SK-N-SH (cell line): ENCODE results near the gene DIAPH2. TPM values are rescaled to one million over a fixed set of nuclear protein-coding genes. Genes with fewer than 3 reads are reported as not detected.

Experiments used
- CTCF ChIA-PET: fragments of 300-600, 350-600 bp; formaldehyde crosslinking; extraction: SDS; loops from one replicate; lab custom pipeline; 2021; lab: Yijun Ruan, JAX
- POLR2A ChIA-PET: fragments of 350-600 bp; sonication (Branson Sonifier 250); formaldehyde crosslinking; extraction: SDS; loops from one replicate; lab custom pipeline; 2020; ENCODE audit warnings: antibody characterized with exemption, inconsistent platforms; lab: Yijun Ruan, JAX
- DNase-seq: peaks from one replicate; pipeline ENCODE4 v3.0.0; 2012
- H2AFZ ChIP-seq: fragments of 200-600 bp; sonication (generic); 2 replicates; pipeline ENCODE4 v1.8.1; 2016; ENCODE audit warnings: antibody characterized with exemption, mild to moderate bottlenecking, low read depth
- H3F3A ChIP-seq: fragments of 200-600 bp; sonication (generic); replicated peaks from 2 replicates; pipeline ENCODE3; 2016; ENCODE audit warnings: antibody characterized with exemption, mild to moderate bottlenecking; ENCODE audit not compliant: insufficient read depth
- H3K27ac ChIP-seq, 2 experiments: fragments of 200-500 bp in 1 of 2; fragments of 200-600 bp in 1 of 2; sonication (Bioruptor generic) in 1 of 2; sonication (generic), shearing (Covaris generic) in 1 of 2; 2 replicates each; pipeline versions ENCODE4 v1.5.1 to v1.6.1; 2014 to 2016; ENCODE audit warnings: low read depth in 2 of 2, inconsistent platforms in 1 of 2, low read length in 1 of 2, mild to moderate bottlenecking in 1 of 2, mixed read lengths in 1 of 2
- H3K27me3 ChIP-seq: fragments of 200-600 bp; sonication (generic), shearing (Covaris generic); 2 replicates; pipeline ENCODE4 v1.6.1; 2016; ENCODE audit warnings: mixed run types; ENCODE audit not compliant: insufficient read depth
- H3K36me3 ChIP-seq, 2 experiments: fragments of 200-500 bp in 1 of 2; fragments of 200-600 bp in 1 of 2; sonication (Bioruptor generic) in 1 of 2; sonication (generic) in 1 of 2; replicated peaks in 1 of 2; 2 replicates each; pipeline versions ENCODE3 to v1.5.1; 2014 to 2016; ENCODE audit warnings: low read length in 1 of 2, mild to moderate bottlenecking in 1 of 2; ENCODE audit not compliant: insufficient read depth in 2 of 2, control insufficient read depth in 1 of 2
- H3K4me1 ChIP-seq, 2 experiments: fragments of 200-500 bp in 1 of 2; fragments of 200-600 bp in 1 of 2; sonication (Bioruptor generic) in 1 of 2; sonication (generic), shearing (Covaris generic) in 1 of 2; 2 replicates each; pipeline versions ENCODE4 v1.5.1 to v1.6.1; 2014 to 2016; ENCODE audit warnings: low read depth in 1 of 2, low read length in 1 of 2, mixed run types in 1 of 2; ENCODE audit not compliant: insufficient read depth in 2 of 2, control insufficient read depth in 1 of 2
- H3K4me2 ChIP-seq: fragments of 200-600 bp; sonication (generic), shearing (Covaris generic); 2 replicates; pipeline ENCODE4 v1.6.1; 2017; ENCODE audit warnings: mixed run types
- H3K4me3 ChIP-seq, 2 experiments: fragments of 200-500 bp in 1 of 2; fragments of 200-600 bp in 1 of 2; sonication (Bioruptor generic) in 1 of 2; sonication (generic), shearing (Covaris generic) in 1 of 2; 2 replicates each; pipeline versions ENCODE4 v1.5.1 to v1.8.1; 2014 to 2016; ENCODE audit warnings: low read depth in 2 of 2, inconsistent platforms in 1 of 2, low read length in 1 of 2, mild to moderate bottlenecking in 1 of 2, mixed read lengths in 1 of 2, moderate library complexity in 1 of 2
- H3K79me2 ChIP-seq: fragments of 200-600 bp; sonication (generic); 2 replicates; pipeline ENCODE4 v1.8.1; 2017; ENCODE audit warnings: mild to moderate bottlenecking; ENCODE audit not compliant: insufficient read depth
- H3K9ac ChIP-seq: fragments of 200-600 bp; sonication (generic); 2 replicates; pipeline ENCODE4 v1.6.1; 2017; ENCODE audit warnings: mixed run types
- H3K9me2 ChIP-seq: fragments of 200-600 bp; sonication (generic); 2 replicates; pipeline ENCODE4 v1.6.1; 2017; ENCODE audit warnings: mixed run types
- H3K9me3 ChIP-seq: fragments of 200-600 bp; sonication (generic); 2 replicates; pipeline ENCODE4 v1.6.1; 2017; ENCODE audit warnings: mixed run types, mild to moderate bottlenecking, moderate library complexity
- H4K20me1 ChIP-seq: fragments of 200-600 bp; sonication (generic); 2 replicates; pipeline ENCODE4 v1.6.1; 2017; ENCODE audit warnings: mild to moderate bottlenecking, mixed run types; ENCODE audit not compliant: insufficient read depth
- CHD2 ChIP-seq: fragments of 150-350 bp; IDR thresholded peaks from 2 replicates; pipeline ENCODE4 v1.6.1; 2018; ENCODE audit warnings: low read length; ENCODE audit not compliant: partially characterized antibody
- EZH2phosphoT487 ChIP-seq: fragments of 200-600 bp; sonication (generic); IDR thresholded peaks from 2 replicates; pipeline ENCODE4 v1.6.1; 2017; ENCODE audit warnings: low read depth, mixed run types, mild to moderate bottlenecking, antibody characterized with exemption, moderate library complexity, borderline replicate concordance
- FOSL2 ChIP-seq: IDR thresholded peaks from 2 replicates; pipeline ENCODE4 v1.4.0; 2012; ENCODE audit warnings: low read depth, mild to moderate bottlenecking, moderate library complexity, borderline replicate concordance
- FOXM1 ChIP-seq: IDR thresholded peaks from 2 replicates; pipeline ENCODE4 v1.4.0; 2012; ENCODE audit warnings: low read depth, mild to moderate bottlenecking
- GABPA ChIP-seq: IDR thresholded peaks from 2 replicates; pipeline ENCODE4 v1.4.0; 2012; ENCODE audit warnings: low read depth, mild to moderate bottlenecking
- GATA2 ChIP-seq: sonication (generic); formaldehyde crosslinking; IDR thresholded peaks from 2 replicates; pipeline ENCODE4 v1.5.0; 2020; ENCODE audit warnings: mild to moderate bottlenecking, missing genetic modification reagents
- MEF2A ChIP-seq: IDR thresholded peaks from 2 replicates; pipeline ENCODE4 v1.4.0; 2012; ENCODE audit warnings: low read depth, borderline replicate concordance
- MXI1 ChIP-seq: IDR thresholded peaks from 2 replicates; pipeline ENCODE4 v1.6.1; 2012; ENCODE audit warnings: mild to moderate bottlenecking, low read depth, low read length, improper control_type of control experiment
- NFIC ChIP-seq: IDR thresholded peaks from 2 replicates; pipeline ENCODE4 v1.4.0; 2012; ENCODE audit warnings: borderline replicate concordance
- POLR2AphosphoS5 ChIP-seq: IDR thresholded peaks from 2 replicates; pipeline ENCODE4 v1.6.1; 2012; ENCODE audit warnings: low read depth, low read length
- RCOR1 ChIP-seq: fragments of 150-350 bp; IDR thresholded peaks from 2 replicates; pipeline ENCODE4 v1.6.1; 2017; ENCODE audit warnings: antibody characterized with exemption, low read length
- RFX5 ChIP-seq: IDR thresholded peaks from 2 replicates; pipeline ENCODE4 v1.6.1; 2012; ENCODE audit warnings: mild to moderate bottlenecking, improper control_type of control experiment, low read length
- TEAD4 ChIP-seq: IDR thresholded peaks from 2 replicates; pipeline ENCODE4 v1.4.0; 2012; ENCODE audit warnings: mild to moderate bottlenecking, borderline replicate concordance; ENCODE audit not compliant: insufficient read depth
- YY1 ChIP-seq: IDR thresholded peaks from 2 replicates; pipeline ENCODE4 v1.4.0; 2012; ENCODE audit warnings: low read depth, mild to moderate bottlenecking
- WGBS: methylation state at CpG from one replicate; pipeline ENCODE4 v1.1.6; 2017; ENCODE audit warnings: low lambda C conversion rate; 5-methylcytosine and 5-hydroxymethylcytosine counted together
- polyA plus RNA-seq, 3 experiments: library from polyadenylated mRNA; depleted of rRNA; stranded (reverse); fragments of >200 nt; gene quantifications; 2 replicates each; pipeline ENCODE4 v1.2.3, GENCODE V29; 2012
- TF ChIP-seq, protein P1 (sequence below): fragments of 200-600 bp; sonication (generic); IDR thresholded peaks from 2 replicates; pipeline ENCODE4 v1.6.1; 2017; ENCODE audit warnings: antibody characterized with exemption, mild to moderate bottlenecking, moderate library complexity
- TF ChIP-seq, protein P2 (sequence below): IDR thresholded peaks from 2 replicates; pipeline ENCODE4 v1.4.0; 2012; ENCODE audit warnings: low read depth
- TF ChIP-seq, protein P3 (sequence below): fragments of 150-350 bp; IDR thresholded peaks from 2 replicates; pipeline ENCODE4 v1.6.1; 2016; ENCODE audit warnings: mild to moderate bottlenecking, low read depth, low read length
- TF ChIP-seq, protein P4 (sequence below): IDR thresholded peaks from 2 replicates; pipeline ENCODE4 v1.6.1; 2012; ENCODE audit warnings: mild to moderate bottlenecking, low read depth, low read length, moderate library complexity
- TF ChIP-seq, protein P5 (sequence below): IDR thresholded peaks from 2 replicates; pipeline ENCODE4 v1.4.0; 2012; ENCODE audit warnings: low read depth, borderline replicate concordance

The DIAPH2 gene
- polyA plus RNA-seq, 1 of the 3 experiments (the other 2 are of a cell fraction): 1.1 TPM

GRCh38 chrX:97096385-97096784 lies 411.7 kb downstream of the DIAPH2 start:
- Histone ChIP-seq H3K9me3 (no peaks in the 10 kb centered on the region), H3K9ac (no peak overlapping the region), H3F3A (no peaks in the 10 kb centered on the region), H3K27ac (no peak overlapping the region), H3K79me2 (no peaks in the 10 kb centered on the region), H3K4me1 (no peaks in the 10 kb centered on the region; a peak in 1 of 4 replicates), H3K27me3 (no peaks in the 10 kb centered on the region), H3K36me3 (peaks cover 0 to 4% of the 10 kb centered on the region in 2 experiments), H4K20me1 (no peaks in the 10 kb centered on the region), H3K4me2 (no peak overlapping the region), H2AFZ (no peak overlapping the region), H3K4me3 (no peak overlapping the region), H3K9me2 (no peaks in the 10 kb centered on the region)
- ChIA-PET POLR2A (no interaction called here), CTCF (no interaction called here)
- TF ChIP-seq TEAD4 (no peak), MXI1 (no peak), YY1 (no peak), FOSL2 (no peak), GATA2 (CRISPR knock-in tag) (no peak), POLR2AphosphoS5 (no peak), EZH2phosphoT487 (no peak), RFX5 (no peak), RCOR1 (no peak)
- TF ChIP-seq, protein P1, sequence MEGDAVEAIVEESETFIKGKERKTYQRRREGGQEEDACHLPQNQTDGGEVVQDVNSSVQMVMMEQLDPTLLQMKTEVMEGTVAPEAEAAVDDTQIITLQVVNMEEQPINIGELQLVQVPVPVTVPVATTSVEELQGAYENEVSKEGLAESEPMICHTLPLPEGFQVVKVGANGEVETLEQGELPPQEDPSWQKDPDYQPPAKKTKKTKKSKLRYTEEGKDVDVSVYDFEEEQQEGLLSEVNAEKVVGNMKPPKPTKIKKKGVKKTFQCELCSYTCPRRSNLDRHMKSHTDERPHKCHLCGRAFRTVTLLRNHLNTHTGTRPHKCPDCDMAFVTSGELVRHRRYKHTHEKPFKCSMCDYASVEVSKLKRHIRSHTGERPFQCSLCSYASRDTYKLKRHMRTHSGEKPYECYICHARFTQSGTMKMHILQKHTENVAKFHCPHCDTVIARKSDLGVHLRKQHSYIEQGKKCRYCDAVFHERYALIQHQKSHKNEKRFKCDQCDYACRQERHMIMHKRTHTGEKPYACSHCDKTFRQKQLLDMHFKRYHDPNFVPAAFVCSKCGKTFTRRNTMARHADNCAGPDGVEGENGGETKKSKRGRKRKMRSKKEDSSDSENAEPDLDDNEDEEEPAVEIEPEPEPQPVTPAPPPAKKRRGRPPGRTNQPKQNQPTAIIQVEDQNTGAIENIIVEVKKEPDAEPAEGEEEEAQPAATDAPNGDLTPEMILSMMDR: no peak
- TF ChIP-seq, protein P2, sequence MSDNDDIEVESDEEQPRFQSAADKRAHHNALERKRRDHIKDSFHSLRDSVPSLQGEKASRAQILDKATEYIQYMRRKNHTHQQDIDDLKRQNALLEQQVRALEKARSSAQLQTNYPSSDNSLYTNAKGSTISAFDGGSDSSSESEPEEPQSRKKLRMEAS: no peak
- TF ChIP-seq, protein P3, sequence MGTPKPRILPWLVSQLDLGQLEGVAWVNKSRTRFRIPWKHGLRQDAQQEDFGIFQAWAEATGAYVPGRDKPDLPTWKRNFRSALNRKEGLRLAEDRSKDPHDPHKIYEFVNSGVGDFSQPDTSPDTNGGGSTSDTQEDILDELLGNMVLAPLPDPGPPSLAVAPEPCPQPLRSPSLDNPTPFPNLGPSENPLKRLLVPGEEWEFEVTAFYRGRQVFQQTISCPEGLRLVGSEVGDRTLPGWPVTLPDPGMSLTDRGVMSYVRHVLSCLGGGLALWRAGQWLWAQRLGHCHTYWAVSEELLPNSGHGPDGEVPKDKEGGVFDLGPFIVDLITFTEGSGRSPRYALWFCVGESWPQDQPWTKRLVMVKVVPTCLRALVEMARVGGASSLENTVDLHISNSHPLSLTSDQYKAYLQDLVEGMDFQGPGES: no peak
- WGBS: 39% methylated on average over 2 of the region's 2 CpGs
- no peak for DNase-seq

DNA sequence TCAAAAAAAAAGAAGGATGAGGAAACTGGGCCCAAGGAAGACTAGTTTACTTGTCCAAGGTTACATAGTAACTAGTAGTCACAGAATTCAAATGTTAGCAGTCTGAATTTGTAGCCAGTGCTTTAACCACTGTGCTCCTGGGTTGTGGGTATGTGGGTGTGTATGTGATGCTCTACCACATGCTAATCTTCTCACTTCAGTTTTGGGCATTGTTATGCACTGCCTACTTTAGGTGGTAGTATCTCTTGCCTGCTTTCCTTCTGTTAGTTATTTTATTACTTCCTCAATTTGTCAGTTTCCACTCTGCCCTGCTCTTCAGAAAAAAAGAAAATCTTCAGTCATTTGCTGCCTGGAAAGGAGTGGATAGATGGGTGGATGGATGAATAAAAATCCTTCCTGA lies 418.3 kb downstream of the DIAPH2 start:
- H3K9me3 ChIP-seq: no peaks in the 10 kb centered on the region
- peaks cover 0 to 4% of the 10 kb centered on the region in 2 experiments for H3K36me3 ChIP-seq
- no peak overlapping the region for H3K4me2 ChIP-seq
- H3K4me3 ChIP-seq: no peak overlapping the region
- H4K20me1 ChIP-seq: no peaks in the 10 kb centered on the region
- no peaks in the 10 kb centered on the region for H3F3A ChIP-seq
- H3K27me3 ChIP-seq: no peaks in the 10 kb centered on the region
- H2AFZ ChIP-seq: no peak overlapping the region
- H3K9me2 ChIP-seq: no peaks in the 10 kb centered on the region
- DNase-seq: no peak
- H3K27ac ChIP-seq: no peak overlapping the region
- H3K79me2 ChIP-seq: no peaks in the 10 kb centered on the region
- ChIA-PET CTCF (no interaction called here), POLR2A (no interaction called here)
- no peak overlapping the region for H3K9ac ChIP-seq
- no peaks in the 10 kb centered on the region for H3K4me1 ChIP-seq
- TF ChIP-seq, protein P4, sequence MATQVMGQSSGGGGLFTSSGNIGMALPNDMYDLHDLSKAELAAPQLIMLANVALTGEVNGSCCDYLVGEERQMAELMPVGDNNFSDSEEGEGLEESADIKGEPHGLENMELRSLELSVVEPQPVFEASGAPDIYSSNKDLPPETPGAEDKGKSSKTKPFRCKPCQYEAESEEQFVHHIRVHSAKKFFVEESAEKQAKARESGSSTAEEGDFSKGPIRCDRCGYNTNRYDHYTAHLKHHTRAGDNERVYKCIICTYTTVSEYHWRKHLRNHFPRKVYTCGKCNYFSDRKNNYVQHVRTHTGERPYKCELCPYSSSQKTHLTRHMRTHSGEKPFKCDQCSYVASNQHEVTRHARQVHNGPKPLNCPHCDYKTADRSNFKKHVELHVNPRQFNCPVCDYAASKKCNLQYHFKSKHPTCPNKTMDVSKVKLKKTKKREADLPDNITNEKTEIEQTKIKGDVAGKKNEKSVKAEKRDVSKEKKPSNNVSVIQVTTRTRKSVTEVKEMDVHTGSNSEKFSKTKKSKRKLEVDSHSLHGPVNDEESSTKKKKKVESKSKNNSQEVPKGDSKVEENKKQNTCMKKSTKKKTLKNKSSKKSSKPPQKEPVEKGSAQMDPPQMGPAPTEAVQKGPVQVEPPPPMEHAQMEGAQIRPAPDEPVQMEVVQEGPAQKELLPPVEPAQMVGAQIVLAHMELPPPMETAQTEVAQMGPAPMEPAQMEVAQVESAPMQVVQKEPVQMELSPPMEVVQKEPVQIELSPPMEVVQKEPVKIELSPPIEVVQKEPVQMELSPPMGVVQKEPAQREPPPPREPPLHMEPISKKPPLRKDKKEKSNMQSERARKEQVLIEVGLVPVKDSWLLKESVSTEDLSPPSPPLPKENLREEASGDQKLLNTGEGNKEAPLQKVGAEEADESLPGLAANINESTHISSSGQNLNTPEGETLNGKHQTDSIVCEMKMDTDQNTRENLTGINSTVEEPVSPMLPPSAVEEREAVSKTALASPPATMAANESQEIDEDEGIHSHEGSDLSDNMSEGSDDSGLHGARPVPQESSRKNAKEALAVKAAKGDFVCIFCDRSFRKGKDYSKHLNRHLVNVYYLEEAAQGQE: no peak
- TF ChIP-seq, protein P3: no peak
- no peak for TF ChIP-seq RFX5
- TF ChIP-seq MEF2A: no peak
- no peak for TF ChIP-seq GATA2 (CRISPR knock-in tag)
- TF ChIP-seq, protein P5, sequence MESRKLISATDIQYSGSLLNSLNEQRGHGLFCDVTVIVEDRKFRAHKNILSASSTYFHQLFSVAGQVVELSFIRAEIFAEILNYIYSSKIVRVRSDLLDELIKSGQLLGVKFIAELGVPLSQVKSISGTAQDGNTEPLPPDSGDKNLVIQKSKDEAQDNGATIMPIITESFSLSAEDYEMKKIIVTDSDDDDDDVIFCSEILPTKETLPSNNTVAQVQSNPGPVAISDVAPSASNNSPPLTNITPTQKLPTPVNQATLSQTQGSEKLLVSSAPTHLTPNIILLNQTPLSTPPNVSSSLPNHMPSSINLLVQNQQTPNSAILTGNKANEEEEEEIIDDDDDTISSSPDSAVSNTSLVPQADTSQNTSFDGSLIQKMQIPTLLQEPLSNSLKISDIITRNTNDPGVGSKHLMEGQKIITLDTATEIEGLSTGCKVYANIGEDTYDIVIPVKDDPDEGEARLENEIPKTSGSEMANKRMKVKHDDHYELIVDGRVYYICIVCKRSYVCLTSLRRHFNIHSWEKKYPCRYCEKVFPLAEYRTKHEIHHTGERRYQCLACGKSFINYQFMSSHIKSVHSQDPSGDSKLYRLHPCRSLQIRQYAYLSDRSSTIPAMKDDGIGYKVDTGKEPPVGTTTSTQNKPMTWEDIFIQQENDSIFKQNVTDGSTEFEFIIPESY: no peak
- TF ChIP-seq CHD2: no peak
- no peak for TF ChIP-seq NFIC
- no peak for TF ChIP-seq GABPA
- TF ChIP-seq FOXM1: no peak
